Measurements from ENCODE around the gene NKG7. TPM values are rescaled to one million over a fixed set of nuclear protein-coding genes. Genes with fewer than 3 reads are reported as not detected.
A peak's percentile ranks its signal among the peaks of the same experiment; 100 is the strongest.

NKG7 gene
- total and polyA plus RNA-seq, 2 of the 13 experiments (the other 11 are each of a cell fraction or from before 2014, with no cell fraction given) = 0.40 TPM; not detected in 1

DNA sequence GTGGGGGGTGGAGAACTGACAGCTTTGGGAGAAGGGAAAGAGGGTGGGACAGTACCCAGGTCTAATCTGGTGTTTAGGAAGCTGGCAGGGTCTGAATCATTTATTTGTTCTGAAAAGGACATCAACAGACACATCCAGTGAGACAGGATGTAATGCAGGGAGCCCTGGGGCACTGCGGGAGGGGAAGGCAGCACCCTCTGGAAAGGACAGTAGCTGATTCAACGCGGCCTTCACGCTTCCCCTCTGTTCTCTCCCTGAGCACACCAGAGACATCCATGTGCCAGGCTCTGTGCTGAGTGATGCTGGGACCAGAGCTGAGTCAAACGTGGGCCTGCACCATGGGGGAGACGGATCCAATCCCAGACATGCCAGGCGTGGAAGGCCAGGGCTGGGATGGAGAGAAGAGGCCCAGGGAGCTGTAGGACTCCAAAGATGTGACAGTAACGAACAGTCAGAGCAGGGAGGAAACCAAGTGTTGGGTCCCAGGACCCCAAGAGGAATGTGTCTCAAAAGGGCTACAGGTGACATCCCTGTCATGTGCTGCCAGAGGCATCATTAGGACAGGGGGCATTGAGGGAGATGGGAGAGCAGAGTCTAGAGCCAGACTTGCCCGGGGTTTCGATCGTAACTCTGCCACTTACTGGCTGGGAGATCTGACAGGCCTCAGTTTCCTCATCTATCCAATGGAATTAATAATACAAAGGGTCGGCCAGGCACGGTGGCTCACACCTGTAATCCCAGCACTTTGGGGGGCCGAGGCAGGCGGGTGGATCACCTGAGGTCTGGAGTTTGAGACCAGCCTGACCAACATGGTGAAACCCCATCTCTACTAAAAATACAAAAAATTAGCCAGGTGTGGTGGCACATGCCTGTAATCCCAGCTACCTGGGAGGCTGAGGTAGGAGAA, 8.0 kb downstream of the NKG7 start:
- in situ Hi-C loops (cut with HindIII; ENCODE audit: extremely low pct_ligation_motif_present, low pct_unique_long_range_greater_than_20kb) = no loop called here
- Histone ChIP-seq H3K27me3 (ENCODE audit: control insufficient read depth in 1 of 2, insufficient read depth in 2 of 2, low read length in 2 of 2) (peaks cover 0 to 4% of the 10 kb centered on the region in 2 experiments; a peak in 2 of 5 replicates), H3K9ac (ENCODE audit: insufficient read depth, low read depth, low read length) (peak overlapping the region; percentile 100), H3K79me2 (ENCODE audit: insufficient read depth, low read length) (peaks cover 49% of the 10 kb centered on the region), H3K4me2 (ENCODE audit: low read depth, low read length) (peak overlapping the region; percentile 100), H3K4me3 (replicated peaks in 1 of 3; ENCODE audit: insufficient read depth in 1 of 3, low read depth in 2 of 3, low read length in 3 of 3) (peak overlapping the region in 2 of 3 experiments; percentile 68 to 90; a peak in 4 of 6 replicates), H3K9me3 (ENCODE audit: low read length) (no peaks in the 10 kb centered on the region), H3K36me3 (replicated peaks in 1 of 2; ENCODE audit: control insufficient read depth in 1 of 2, insufficient read depth in 2 of 2, low read length in 2 of 2) (no peaks in the 10 kb centered on the region), H3K4me1 (ENCODE audit: insufficient read depth, low read length) (peaks cover 70% of the 10 kb centered on the region), H4K20me1 (ENCODE audit: insufficient read depth, low read length) (no peaks in the 10 kb centered on the region), H2AFZ (ENCODE audit: low read length) (no peak overlapping the region), H3K27ac (ENCODE audit: extremely low read length, insufficient read depth, low read length) (peak overlapping the region; percentile 100)
- ChIA-PET CTCF (ENCODE audit: low intra/inter-chr PET ratio, low total read pairs) (no interaction called here), POLR2A (interaction anchor here (0.9 to 7.8 kb wide), 6 partner anchors 9 to 111 kb away, joined by 3 to 309 read pairs (median 108); partner anchors contain the start of gene VSIG10L)
- WGBS (ENCODE audit: low lambda C conversion rate) = 64% methylated on average over 8 of the region's 15 CpGs
- intact Hi-C loops (cut with micrococcal nuclease; ENCODE audit: unreplicated experiment) = no loop called here
- no TSS peak for BruUV-seq (replicated peaks)
- ATAC-seq = no peak
- FAIRE-seq = no peak
- DNase-seq (ENCODE audit: low spot score) = peak; percentile 76
- TF ChIP-seq RXRA (CRISPR knock-in tag; IDR thresholded peaks at IDR 0.05) = peak; percentile 52; the same call in 1 of the 2 replicates
- TF ChIP-seq, protein P1, sequence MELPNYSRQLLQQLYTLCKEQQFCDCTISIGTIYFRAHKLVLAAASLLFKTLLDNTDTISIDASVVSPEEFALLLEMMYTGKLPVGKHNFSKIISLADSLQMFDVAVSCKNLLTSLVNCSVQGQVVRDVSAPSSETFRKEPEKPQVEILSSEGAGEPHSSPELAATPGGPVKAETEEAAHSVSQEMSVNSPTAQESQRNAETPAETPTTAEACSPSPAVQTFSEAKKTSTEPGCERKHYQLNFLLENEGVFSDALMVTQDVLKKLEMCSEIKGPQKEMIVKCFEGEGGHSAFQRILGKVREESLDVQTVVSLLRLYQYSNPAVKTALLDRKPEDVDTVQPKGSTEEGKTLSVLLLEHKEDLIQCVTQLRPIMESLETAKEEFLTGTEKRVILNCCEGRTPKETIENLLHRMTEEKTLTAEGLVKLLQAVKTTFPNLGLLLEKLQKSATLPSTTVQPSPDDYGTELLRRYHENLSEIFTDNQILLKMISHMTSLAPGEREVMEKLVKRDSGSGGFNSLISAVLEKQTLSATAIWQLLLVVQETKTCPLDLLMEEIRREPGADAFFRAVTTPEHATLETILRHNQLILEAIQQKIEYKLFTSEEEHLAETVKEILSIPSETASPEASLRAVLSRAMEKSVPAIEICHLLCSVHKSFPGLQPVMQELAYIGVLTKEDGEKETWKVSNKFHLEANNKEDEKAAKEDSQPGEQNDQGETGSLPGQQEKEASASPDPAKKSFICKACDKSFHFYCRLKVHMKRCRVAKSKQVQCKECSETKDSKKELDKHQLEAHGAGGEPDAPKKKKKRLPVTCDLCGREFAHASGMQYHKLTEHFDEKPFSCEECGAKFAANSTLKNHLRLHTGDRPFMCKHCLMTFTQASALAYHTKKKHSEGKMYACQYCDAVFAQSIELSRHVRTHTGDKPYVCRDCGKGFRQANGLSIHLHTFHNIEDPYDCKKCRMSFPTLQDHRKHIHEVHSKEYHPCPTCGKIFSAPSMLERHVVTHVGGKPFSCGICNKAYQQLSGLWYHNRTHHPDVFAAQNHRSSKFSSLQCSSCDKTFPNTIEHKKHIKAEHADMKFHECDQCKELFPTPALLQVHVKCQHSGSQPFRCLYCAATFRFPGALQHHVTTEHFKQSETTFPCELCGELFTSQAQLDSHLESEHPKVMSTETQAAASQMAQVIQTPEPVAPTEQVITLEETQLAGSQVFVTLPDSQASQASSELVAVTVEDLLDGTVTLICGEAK (IDR thresholded peaks at IDR 0.05) = no peak
- TF ChIP-seq, protein P1 (CRISPR knock-in tag; IDR thresholded peaks at IDR 0.05) = peak; percentile 52; the same call in 1 of the 2 replicates
- TF ChIP-seq ZC3H4 (CRISPR knock-in tag; IDR thresholded peaks at IDR 0.05; ENCODE audit: borderline replicate concordance) = peak; percentile 83; the same call in 1 of the 2 replicates
- TF ChIP-seq SRSF1 (optimal IDR thresholded peaks at IDR 0.05; ENCODE audit: low read depth, low read length) = peak; percentile 1
- TF ChIP-seq SOX5 (CRISPR knock-in tag; IDR thresholded peaks at IDR 0.05; ENCODE audit: borderline replicate concordance) = peak; percentile 81; the same call in 1 of the 2 replicates
- peak; percentile 57 for TF ChIP-seq MED1 (CRISPR knock-in tag; IDR thresholded peaks at IDR 0.05)
- TF ChIP-seq ZNF761 (CRISPR knock-in tag; conservative IDR thresholded peaks at IDR 0.05) = no peak
- TF ChIP-seq ETV5 (CRISPR knock-in tag; IDR thresholded peaks at IDR 0.05; ENCODE audit: borderline replicate concordance) = peak; percentile 77; the same call in 1 of the 2 replicates
- 0 out of 2 replicates have a peak, but pooled peaks have one; percentile 19 for TF ChIP-seq ZKSCAN8 (CRISPR knock-in tag; IDR thresholded peaks at IDR 0.05; ENCODE audit: borderline replicate concordance)
- TF ChIP-seq SAP130 (CRISPR knock-in tag; IDR thresholded peaks at IDR 0.05; ENCODE audit: low read depth) = peak; percentile 83
- TF ChIP-seq NR2F6 (IDR thresholded peaks at IDR 0.05) = no peak
- peak; percentile 18; the same call in 1 of the 2 replicates for TF ChIP-seq NR2F6 (CRISPR knock-in tag; IDR thresholded peaks at IDR 0.05)
- TF ChIP-seq NONO (IDR thresholded peaks at IDR 0.05) = no peak
- 0 out of 2 replicates have a peak, but pooled peaks have one; percentile 10 for TF ChIP-seq NONO (CRISPR knock-in tag; conservative IDR thresholded peaks at IDR 0.05)
- peak; percentile 51; the same call in 1 of the 2 replicates for TF ChIP-seq ZBTB7B (CRISPR knock-in tag; IDR thresholded peaks at IDR 0.05)
- peak; percentile 76 for TF ChIP-seq FOSL2 (CRISPR knock-in tag; IDR thresholded peaks at IDR 0.05)

All from HepG2 (cell line).